Stimulated activated CD4-positive, alpha-beta T cell treated with anti-CD3 and anti-CD28 coated beads, Interleukin-12 subunit alpha, Interleukin-12 subunit beta, amount 100 ng/mL, for 48 hours (primary cell): ENCODE data around the gene KASH5.

Source experiments
- DNase-seq, 3 donors: peaks; one replicate each; pipeline ENCODE4 v3.0.0-alpha.2; 2020; ENCODE audit warnings: low read depth in 2 of 3, low spot score in 1 of 3

Gene KASH5

GRCh38 chr19:49420227-49420626 is 32.2 kb downstream of the KASH5 start:
- no peak for DNase-seq

- DNase-seq = peak in 2 of 3 donors; percentile 35 to 48
Observed at GRCh38 chr19:49421039-49421877, 33.2 kb downstream of the KASH5 start.

DNA sequence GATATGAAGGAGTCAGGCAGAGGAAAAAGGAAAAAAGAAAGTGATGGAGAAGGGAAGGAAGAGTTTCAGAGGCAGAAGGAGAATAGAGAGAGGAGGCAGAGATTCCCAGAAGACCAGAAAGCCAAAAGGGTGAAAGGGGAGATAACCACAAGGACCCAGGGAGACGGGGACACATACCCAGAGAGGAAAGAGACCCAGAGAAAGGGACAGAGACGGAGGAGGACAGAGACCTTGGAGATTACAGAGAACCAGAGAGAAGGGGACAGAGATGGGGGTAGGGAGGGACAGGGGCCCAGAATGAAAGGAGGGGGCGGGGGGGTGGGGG is 33.8 kb downstream of the KASH5 start:
- DNase-seq = no peak

DNA sequence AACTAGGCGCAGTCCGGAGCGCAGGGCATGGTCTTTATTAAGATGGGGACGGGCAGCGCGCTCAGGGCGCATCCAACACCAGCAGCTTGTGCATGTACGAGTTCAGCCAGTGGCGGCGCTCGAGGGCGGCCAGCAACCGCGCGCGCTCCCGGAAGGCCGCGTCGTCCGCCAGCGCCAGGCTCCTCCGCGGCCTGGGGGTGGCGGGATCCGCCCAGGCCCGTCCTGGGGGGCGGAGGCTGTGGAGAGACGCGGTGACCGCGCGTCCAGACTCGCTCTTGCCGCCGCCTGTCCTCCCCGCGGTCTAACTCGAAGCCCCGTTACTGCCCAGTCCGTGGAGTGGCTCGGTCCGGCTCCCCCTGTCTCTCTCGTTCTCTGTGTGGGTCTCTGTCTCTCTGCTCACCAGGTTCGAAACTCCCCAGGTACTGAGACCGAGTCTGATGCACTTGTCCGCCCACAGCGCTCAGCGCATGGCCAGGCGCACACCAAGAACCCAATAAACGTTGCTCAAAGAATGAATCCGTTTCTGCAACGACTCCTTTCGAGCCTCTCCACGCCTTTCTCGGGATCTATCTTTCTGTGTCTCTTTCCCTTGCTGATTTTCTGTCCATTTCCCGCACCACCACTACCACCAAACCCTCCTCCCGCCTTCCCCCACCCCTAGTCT is 34.5 kb downstream of the KASH5 start:
- peak in 2 of 3 donors; percentile 42 to 53 for DNase-seq

DNA sequence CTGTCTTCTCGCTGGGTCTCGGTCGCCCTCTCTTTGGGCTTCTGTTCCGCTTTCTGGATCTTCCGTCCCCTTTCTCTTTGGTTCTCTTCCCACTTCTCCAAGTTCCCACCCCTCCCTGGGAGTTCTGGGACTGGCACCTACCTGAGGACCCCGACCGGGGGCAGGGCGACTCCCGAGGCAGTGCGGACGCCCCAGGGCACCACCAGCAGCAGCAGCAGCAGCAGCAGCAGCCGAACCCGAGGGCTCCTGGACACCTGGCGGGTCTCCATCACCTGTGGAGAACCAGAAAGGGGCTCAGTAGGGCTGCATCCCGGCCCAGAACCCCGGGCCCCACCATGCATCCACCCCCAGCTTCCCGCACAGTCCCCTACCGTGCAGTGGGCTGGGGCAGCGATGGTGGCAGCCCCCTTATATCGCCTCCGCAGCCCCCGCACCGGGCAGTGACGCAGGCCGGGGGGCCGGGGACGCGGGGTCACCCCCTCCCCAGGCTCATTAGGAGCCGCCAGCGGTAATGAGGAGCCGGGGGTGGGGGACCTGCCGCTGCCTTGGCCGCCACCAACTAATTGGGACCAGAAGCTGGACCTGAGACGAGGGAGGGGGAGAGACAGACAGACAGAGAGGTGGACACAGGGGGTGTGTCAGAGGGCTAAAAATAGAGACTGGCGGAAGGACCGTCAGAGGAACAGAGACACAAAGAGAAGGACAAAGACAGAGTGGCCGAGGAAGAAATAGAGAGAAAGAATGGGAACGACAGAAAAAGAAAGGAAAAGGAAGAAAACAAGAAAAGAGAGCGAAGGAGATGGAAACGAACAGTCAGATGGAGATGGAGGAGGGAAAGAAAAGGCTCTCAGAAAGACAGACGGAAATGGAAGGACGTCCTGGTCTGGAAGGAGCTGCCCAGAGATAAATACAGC is 35.3 kb downstream of the KASH5 start, which contains the start of gene PTH2:
PTH2 (minus strand) TSS at position 371 of the 914 bp plus-strand sequence; CDS start at position 269, 102 bp downstream.
- no peak for DNase-seq

DNA sequence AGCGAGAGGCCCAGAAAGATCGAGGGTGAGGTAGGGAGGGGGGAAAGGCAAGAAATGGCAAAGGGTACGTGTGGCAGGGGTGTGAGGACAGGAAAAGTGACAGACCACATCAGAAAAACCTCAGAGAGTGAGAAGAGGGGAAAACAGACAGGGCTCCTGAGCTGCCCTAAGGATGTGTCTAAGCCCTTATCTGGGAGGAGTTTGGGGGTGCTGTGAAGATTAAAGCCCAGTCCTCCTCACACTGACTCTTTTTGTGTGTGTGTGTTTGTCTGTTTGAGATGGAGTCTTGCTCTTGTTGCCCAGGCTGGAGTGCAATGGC is 35.9 kb downstream of the KASH5 start:
- no peak for DNase-seq

DNA sequence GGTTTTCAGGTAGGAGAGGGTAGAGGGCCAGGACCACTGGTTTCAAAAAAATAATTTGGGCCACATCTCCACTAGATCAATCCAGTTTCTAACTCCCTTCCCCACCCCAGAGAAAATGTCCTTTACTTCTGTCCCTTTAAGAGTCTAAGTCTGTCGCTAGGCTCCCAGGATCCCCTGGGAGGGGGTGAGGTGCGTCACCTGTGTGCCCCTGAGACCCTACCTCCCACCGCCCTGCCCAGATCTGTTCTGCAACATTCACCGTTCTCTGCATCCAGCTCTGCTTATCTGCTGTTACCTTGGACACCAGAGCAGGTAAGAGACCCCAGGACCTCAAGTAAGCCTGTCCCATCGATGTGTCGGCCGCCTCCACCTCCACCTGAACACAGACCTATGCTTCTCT is 37.1 kb downstream of the KASH5 start, which contains the start of gene GFY:
GFY (plus strand) TSS at position 211 of the 400 bp plus-strand sequence. CDS start 1,043 bp downstream, outside the sequence.
- no peak for DNase-seq

GRCh38 chr19:49425922-49426592 is 38.0 kb downstream of the KASH5 start:
- peak in 1 of 3 donors; percentile 34 for DNase-seq

DNA sequence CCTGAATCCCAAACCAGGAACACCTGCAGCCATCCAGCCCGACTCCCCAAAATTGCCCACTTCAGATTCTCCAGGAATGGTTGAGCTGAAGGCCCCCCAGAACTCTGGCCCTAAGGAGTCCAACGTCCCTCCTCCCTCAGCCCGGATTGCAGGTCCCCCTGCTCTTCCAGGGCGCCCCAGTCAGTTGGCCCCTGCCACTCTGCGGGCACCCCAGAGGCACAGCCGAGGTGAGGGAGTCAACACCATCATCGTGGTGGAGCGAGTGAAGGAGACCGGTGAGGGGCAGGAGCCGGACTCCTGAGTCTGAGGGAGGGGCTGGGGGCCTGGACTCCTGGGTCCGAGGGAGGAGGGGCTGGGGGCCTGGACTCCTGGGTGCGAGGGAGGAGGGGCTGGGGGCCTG is 39.3 kb downstream of the KASH5 start:
- no peak for DNase-seq

GRCh38 chr19:49427855-49428546 is 40.0 kb downstream of the KASH5 start:
- DNase-seq = no peak

GRCh38 chr19:49428547-49429451 is 40.8 kb downstream of the KASH5 start:
- DNase-seq = no peak

- no peak for DNase-seq
Observed at GRCh38 chr19:49430172-49430677, 42.2 kb downstream of the KASH5 start.

DNA sequence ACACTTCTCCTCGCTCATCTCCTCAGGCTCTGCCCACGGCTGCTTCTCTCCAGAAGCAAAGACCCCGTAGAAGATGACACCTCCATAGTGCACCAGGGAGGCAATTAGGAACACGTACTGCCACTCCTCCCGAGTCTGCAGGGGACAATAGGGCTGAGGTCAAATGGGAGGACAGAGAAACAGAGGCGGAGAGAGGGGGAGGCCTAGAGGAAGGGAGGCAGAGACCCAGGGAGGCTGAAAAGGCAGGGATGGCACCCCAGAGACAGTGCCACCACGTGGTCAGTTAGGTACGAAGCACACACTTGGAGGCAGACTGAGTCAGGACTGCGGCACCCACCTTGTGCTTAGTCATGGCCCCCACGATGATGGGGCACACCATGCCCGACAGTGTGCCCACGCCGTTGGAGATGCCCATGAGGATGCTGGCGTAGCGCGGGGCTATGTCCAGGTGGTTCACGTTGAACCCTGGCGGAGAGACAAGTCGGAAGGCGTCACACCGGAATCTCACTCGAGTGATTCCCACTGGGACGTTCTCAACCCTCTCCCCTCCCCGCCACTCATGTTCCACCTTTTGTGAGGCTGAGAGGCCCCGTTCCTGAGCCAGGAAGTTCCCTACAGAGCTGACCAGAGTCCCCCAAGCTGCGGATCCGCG is 42.8 kb downstream of the KASH5 start:
- DNase-seq = no peak

DNA sequence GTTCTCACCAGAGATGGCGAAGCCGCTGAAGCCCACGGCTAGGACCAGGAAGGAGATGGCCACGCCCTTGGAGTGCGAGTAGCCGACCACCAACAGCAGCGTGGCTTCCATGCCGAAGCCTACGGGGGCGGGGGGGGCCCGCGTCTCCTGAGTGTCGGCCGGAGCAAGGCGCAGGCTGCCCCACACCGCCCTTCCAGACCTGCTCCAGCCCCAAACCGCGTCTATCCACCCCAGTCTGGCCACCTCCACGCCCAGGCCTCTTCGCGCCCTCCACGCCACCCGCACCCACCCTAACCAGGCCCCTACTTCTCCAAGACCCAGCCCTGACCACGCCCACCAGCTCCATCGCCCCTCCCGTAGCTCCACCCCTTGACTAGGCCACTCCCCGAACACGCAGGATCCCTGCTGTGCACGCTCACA is 43.3 kb downstream of the KASH5 start:
- no peak for DNase-seq

DNA sequence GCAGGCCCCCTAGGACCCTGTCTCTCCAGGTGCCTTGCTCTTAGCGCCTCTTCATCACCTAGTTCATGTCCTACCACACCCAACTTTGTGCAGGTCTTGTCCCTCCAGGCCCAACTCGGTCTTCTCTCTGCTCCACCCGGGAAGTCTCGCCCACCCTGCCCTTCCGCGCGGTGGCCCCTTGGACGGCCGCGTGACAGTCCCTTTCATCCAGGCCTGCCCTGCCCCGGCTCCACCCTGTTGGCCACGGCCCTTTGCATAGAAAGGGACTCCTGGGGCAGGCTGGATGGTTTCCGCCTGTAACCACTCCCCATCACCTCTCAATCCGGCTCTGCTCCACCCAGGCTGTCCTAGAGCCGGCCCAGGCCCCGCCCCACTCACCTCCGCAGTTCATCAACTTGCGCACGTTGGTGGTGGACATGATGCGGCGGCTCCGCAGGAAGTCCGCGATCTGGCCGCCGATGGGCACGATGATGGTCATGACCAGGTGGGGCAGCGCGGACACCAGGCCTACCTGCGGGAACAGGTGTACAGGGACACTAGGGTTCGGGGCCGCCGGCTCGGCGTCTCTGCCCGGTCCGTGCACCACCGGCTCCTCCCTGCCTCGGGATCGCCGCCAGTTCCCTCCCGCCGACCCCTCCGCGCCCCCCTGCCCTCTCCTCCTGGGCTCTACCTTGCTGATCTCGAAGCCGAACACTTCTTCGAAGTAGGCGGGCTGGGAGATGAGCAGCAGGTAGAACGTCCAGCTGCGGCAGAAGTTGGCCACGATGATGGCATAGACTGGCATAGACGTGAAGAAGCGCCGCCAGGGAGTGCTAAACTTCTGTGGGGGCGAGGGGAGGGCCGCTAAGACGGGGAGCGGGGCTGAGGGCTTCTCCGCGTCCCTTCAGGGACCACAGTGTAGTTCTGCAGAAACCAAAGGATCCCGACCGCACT is 44.4 kb downstream of the KASH5 start:
- DNase-seq = no peak

DNA sequence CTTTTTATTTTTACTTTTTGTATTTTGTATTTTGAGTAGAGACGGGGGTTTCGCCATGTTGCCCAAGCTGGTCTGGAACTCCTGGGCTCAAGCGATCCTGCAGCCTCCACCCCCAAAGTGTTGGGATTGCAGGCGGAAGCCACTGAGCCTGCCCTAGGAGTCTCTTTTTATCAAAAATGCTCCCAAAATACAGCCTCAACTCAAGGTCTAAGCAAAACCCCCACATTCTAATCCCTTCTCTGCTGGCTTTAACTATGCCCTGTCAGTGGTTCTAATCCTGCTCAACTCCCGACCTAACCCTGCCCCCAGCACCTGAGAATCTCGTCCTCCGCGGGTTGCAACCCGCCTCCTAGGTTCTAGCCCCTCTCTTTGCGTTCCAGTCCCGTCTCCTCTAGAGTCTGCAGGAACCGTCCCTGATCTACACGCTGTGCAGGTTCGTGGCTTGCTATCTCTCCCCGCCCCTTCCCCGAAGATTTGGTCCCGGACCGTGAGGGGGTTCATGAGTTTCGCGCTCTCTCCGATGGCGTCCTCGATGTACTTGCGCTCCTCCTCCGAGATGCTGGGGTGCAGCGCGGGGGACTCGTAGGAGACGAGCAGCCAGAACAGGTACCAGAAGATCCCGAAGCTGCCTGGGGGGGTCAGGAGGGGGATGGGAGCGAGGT is 45.3 kb downstream of the KASH5 start:
- DNase-seq = no peak
